ENCODE data around the gene CHL1.

Gene CHL1

GRCh38 chr3:440826-441225 lies 244.3 kb downstream of the CHL1 start:
- TF ChIP-seq POLR2A (IDR thresholded peaks at IDR 0.05; ENCODE audit: low read length) (no peak), GATA1 (IDR thresholded peaks at IDR 0.05; ENCODE audit: low read depth, low read length) (no peak)
- DNase-seq, result no peak

GRCh38 chr3:445960-446359 lies 249.4 kb downstream of the CHL1 start:
- TF ChIP-seq GATA1 (IDR thresholded peaks at IDR 0.05; ENCODE audit: low read depth, low read length) (no peak), POLR2A (IDR thresholded peaks at IDR 0.05; ENCODE audit: low read length) (no peak)
- DNase-seq, result no peak

GRCh38 chr3:447671-448070 lies 251.1 kb downstream of the CHL1 start:
- TF ChIP-seq POLR2A (IDR thresholded peaks at IDR 0.05; ENCODE audit: low read length) (no peak), GATA1 (IDR thresholded peaks at IDR 0.05; ENCODE audit: low read depth, low read length) (no peak)

GRCh38 chr3:449711-450110 lies 253.1 kb downstream of the CHL1 start:
- TF ChIP-seq POLR2A (IDR thresholded peaks at IDR 0.05; ENCODE audit: low read length) (no peak), GATA1 (IDR thresholded peaks at IDR 0.05; ENCODE audit: low read depth, low read length) (no peak)
- no peak for DNase-seq

More at GRCh38 chr3:447671-448070, 251.1 kb downstream of the CHL1 start:
- no peak for DNase-seq

GRCh38 chr3:452221-452620 lies 255.7 kb downstream of the CHL1 start:
- no peak for DNase-seq
- no peak for TF ChIP-seq GATA1 (IDR thresholded peaks at IDR 0.05; ENCODE audit: low read depth, low read length)
- no peak for TF ChIP-seq POLR2A (IDR thresholded peaks at IDR 0.05; ENCODE audit: low read length)

- no peak for TF ChIP-seq POLR2A (IDR thresholded peaks at IDR 0.05; ENCODE audit: low read length)
- TF ChIP-seq GATA1 (IDR thresholded peaks at IDR 0.05; ENCODE audit: low read depth, low read length), result no peak
- no peak for DNase-seq
Measured at GRCh38 chr3:453106-453505, 256.5 kb downstream of the CHL1 start.

- DNase-seq, result no peak
Measured at GRCh38 chr3:454986-455385, 258.4 kb downstream of the CHL1 start.

GRCh38 chr3:458124-458523 lies 261.6 kb downstream of the CHL1 start:
- no peak for TF ChIP-seq GATA1 (IDR thresholded peaks at IDR 0.05; ENCODE audit: low read depth, low read length)
- TF ChIP-seq POLR2A (IDR thresholded peaks at IDR 0.05; ENCODE audit: low read length), result no peak
- no peak for DNase-seq

More at GRCh38 chr3:454986-455385, 258.4 kb downstream of the CHL1 start:
- TF ChIP-seq GATA1 (IDR thresholded peaks at IDR 0.05; ENCODE audit: low read depth, low read length) (no peak), POLR2A (IDR thresholded peaks at IDR 0.05; ENCODE audit: low read length) (no peak)

GRCh38 chr3:458653-459310 lies 262.2 kb downstream of the CHL1 start:
- no peak for TF ChIP-seq GATA1 (IDR thresholded peaks at IDR 0.05; ENCODE audit: low read depth, low read length)
- TF ChIP-seq POLR2A (IDR thresholded peaks at IDR 0.05; ENCODE audit: low read length), result no peak
- DNase-seq, result no peak

Data from erythroblast (primary cell).